Progenitor cell of endocrine pancreas (in vitro differentiated cells): Measurements from ENCODE around the gene PIPOX. TPM values are rescaled to one million over a fixed set of nuclear protein-coding genes. Genes with fewer than 3 reads are reported as not detected.

ENCODE experiments used
- DNase-seq: peaks from one replicate; pipeline ENCODE4 v3.0.0; 2021; ENCODE audit warnings: low spot score; ENCODE audit not compliant: unreplicated experiment
- H3K27ac Mint-ChIP-seq: 2 replicates; pipeline ENCODE4 v1.8.0; 2021; ENCODE audit warnings: mild to moderate bottlenecking, moderate library complexity, mixed read lengths
- H3K27me3 Mint-ChIP-seq: 2 replicates; pipeline ENCODE4 v1.8.0; 2021; ENCODE audit warnings: mixed read lengths
- H3K36me3 Mint-ChIP-seq: 2 replicates; pipeline ENCODE4 v1.8.0; 2022; ENCODE audit warnings: mixed read lengths; ENCODE audit not compliant: insufficient read depth
- H3K4me1 Mint-ChIP-seq: 2 replicates; pipeline ENCODE4 v1.8.0; 2021; ENCODE audit warnings: low read depth, mixed read lengths
- H3K4me3 Mint-ChIP-seq: 2 replicates; pipeline ENCODE4 v1.8.0; 2021; ENCODE audit warnings: low read depth, mild to moderate bottlenecking, moderate library complexity, mixed read lengths
- H3K9me3 Mint-ChIP-seq: 2 replicates; pipeline ENCODE4 v1.8.0; 2021; ENCODE audit warnings: low read depth, mixed read lengths
- CTCF ChIP-seq: fragments of 200-600 bp; sonication (generic); IDR thresholded peaks from one replicate; pipeline ENCODE4 v1.5.0; 2021; ENCODE audit warnings: antibody characterized with exemption, mild to moderate bottlenecking; ENCODE audit not compliant: unreplicated experiment
- total RNA-seq: library from RNA; stranded (reverse); gene quantifications from 2 replicates; pipeline ENCODE4 v1.2.1, GENCODE V29; 2021

PIPOX gene
- total RNA-seq, 1 donor from 2014 or later = 5.3 TPM

GRCh38 chr17:29048440-29049368 is 5.8 kb downstream of the PIPOX start:
- Mint-ChIP-seq H3K9me3 (no peaks in the 10 kb centered on the region), H3K27me3 (peaks cover 11% of the 10 kb centered on the region), H3K4me1 (peaks cover 12% of the 10 kb centered on the region), H3K4me3 (no peak overlapping the region), H3K27ac (no peak overlapping the region), H3K36me3 (no peaks in the 10 kb centered on the region)
- no peak for TF ChIP-seq CTCF
- no peak for DNase-seq

- peaks cover 18% of the 10 kb centered on the region for H3K4me1 Mint-ChIP-seq
- H3K27me3 Mint-ChIP-seq = peaks cover 6% of the 10 kb centered on the region
- no peak overlapping the region for H3K27ac Mint-ChIP-seq
- no peak for DNase-seq
- no peaks in the 10 kb centered on the region for H3K9me3 Mint-ChIP-seq
- no peak overlapping the region for H3K4me3 Mint-ChIP-seq
- no peak for TF ChIP-seq CTCF
- no peaks in the 10 kb centered on the region for H3K36me3 Mint-ChIP-seq
These were observed 6.7 kb downstream of the PIPOX start for GRCh38 chr17:29049541-29050145.

GRCh38 chr17:29050176-29050575 is 7.2 kb downstream of the PIPOX start:
- Mint-ChIP-seq H3K27ac (no peak overlapping the region), H3K36me3 (no peaks in the 10 kb centered on the region), H3K9me3 (no peaks in the 10 kb centered on the region), H3K27me3 (peaks cover 6% of the 10 kb centered on the region), H3K4me3 (no peak overlapping the region), H3K4me1 (peaks cover 22% of the 10 kb centered on the region)
- TF ChIP-seq CTCF = no peak
- DNase-seq = no peak

- Mint-ChIP-seq H3K36me3 (no peaks in the 10 kb centered on the region), H3K9me3 (no peaks in the 10 kb centered on the region), H3K27ac (peak overlapping the region; percentile 80), H3K4me1 (peaks cover 16% of the 10 kb centered on the region), H3K27me3 (peaks cover 7% of the 10 kb centered on the region), H3K4me3 (no peak overlapping the region)
- no peak for DNase-seq
- no peak for TF ChIP-seq CTCF
These were observed 8.3 kb downstream of the PIPOX start for GRCh38 chr17:29051194-29051593.

- peaks cover 16% of the 10 kb centered on the region for H3K4me1 Mint-ChIP-seq
- H3K27me3 Mint-ChIP-seq = peaks cover 6% of the 10 kb centered on the region
- TF ChIP-seq CTCF = no peak
- H3K4me3 Mint-ChIP-seq = no peak overlapping the region
- H3K27ac Mint-ChIP-seq = no peak overlapping the region
- H3K9me3 Mint-ChIP-seq = no peaks in the 10 kb centered on the region
- no peak for DNase-seq
- H3K36me3 Mint-ChIP-seq = no peaks in the 10 kb centered on the region
These were observed 8.8 kb downstream of the PIPOX start for GRCh38 chr17:29051731-29052130.
